Gastrocnemius medialis (tissue), 4 donors: Measurements from ENCODE around the gene TRMT112. TPM values are rescaled to one million over a fixed set of nuclear protein-coding genes. Genes with fewer than 3 reads are reported as not detected.

Source experiments
- ATAC-seq, 2 donors: fragments of 150-250 bp; one replicate each; pipeline ENCODE4 v1.9.1; 2016
- DNase-seq, 2 donors: peaks; one replicate each; pipeline ENCODE4 v3.0.0-alpha.2; 2019
- H3K27ac ChIP-seq, 4 donors: fragments of 200-600 bp; sonication (generic); 1 replicate in 1 of 4; 2 replicates in 3 of 4; pipeline ENCODE4 v1.5.1; 2016 to 2018; ENCODE audit warnings: mild to moderate bottlenecking in 2 of 4, moderate library complexity in 1 of 4
- H3K27me3 ChIP-seq, 3 donors: fragments of 200-600 bp; sonication (generic) in 2 of 3; 1 replicate in 1 of 3; 2 replicates in 2 of 3; pipeline versions ENCODE4 v1.5.1 to v1.6.0; 2016 to 2019; ENCODE audit warnings: mild to moderate bottlenecking in 1 of 3, moderate library complexity in 1 of 3
- H3K36me3 ChIP-seq, 2 donors: fragments of 200-600 bp; sonication (generic) in 1 of 2; one replicate each; pipeline ENCODE4 v1.5.1; 2017 to 2018
- H3K4me1 ChIP-seq, 2 donors: fragments of 200-600 bp; sonication (generic) in 1 of 2; one replicate each; pipeline ENCODE4 v1.5.1; 2016 to 2017; ENCODE audit warnings: mild to moderate bottlenecking in 2 of 2
- H3K4me3 ChIP-seq, 4 donors: fragments of 200-600 bp; sonication (generic) in 3 of 4; 1 replicate in 1 of 4; 2 replicates in 3 of 4; pipeline ENCODE4 v1.5.1; 2016 to 2019; ENCODE audit warnings: mild to moderate bottlenecking in 2 of 4
- H3K9me3 ChIP-seq, 3 donors: fragments of 200-600 bp; sonication (generic) in 2 of 3; 1 replicate in 1 of 3; 2 replicates in 2 of 3; pipeline ENCODE4 v1.5.1; 2016 to 2019
- POLR2A ChIP-seq, 2 donors: fragments of 450-650 bp; IDR thresholded peaks; one replicate each; pipeline ENCODE4 v1.6.1; 2017; ENCODE audit warnings: antibody characterized with exemption in 2 of 2, mild to moderate bottlenecking in 2 of 2, moderate library complexity in 2 of 2
- in situ Hi-C, 4 donors: fragments of 200-750 bp; cut with MboI; loops; one replicate each; pipeline versions ENCODE4 v1.15.0 to v1.8.0; 2017; ENCODE audit warnings: low sequenced_read_pairs in 4 of 4
- intact Hi-C: fragments of 100-400 bp; cut with DNase I; formaldehyde crosslinking; loops from one replicate; pipeline ENCODE4 v1.15.1; 2023; ENCODE audit warnings: low total_unique reads
- total RNA-seq, 4 donors: library from RNA; depleted of rRNA; stranded (reverse); fragments of >200 nt; gene quantifications; one replicate each; pipeline versions ENCODE4 v1.1.0 to v1.2.3, GENCODE V29; 2016
- TF ChIP-seq, protein P1 (sequence below), 5 experiments: fragments of 450-650 bp in 3 of 5; fragments of 200-600 bp in 2 of 5; sonication (generic) in 2 of 5; IDR thresholded peaks in 4 of 5; conservative IDR thresholded peaks in 1 of 5; 1 replicate in 4 of 5; 2 replicates in 1 of 5; pipeline ENCODE4 v1.5.1; 2016 to 2019; ENCODE audit warnings: antibody characterized with exemption in 5 of 5, mild to moderate bottlenecking in 3 of 5, moderate library complexity in 3 of 5

The TRMT112 gene
- total RNA-seq, 4 donors from 2014 or later, result 133 to 226 (median 194) TPM

DNA sequence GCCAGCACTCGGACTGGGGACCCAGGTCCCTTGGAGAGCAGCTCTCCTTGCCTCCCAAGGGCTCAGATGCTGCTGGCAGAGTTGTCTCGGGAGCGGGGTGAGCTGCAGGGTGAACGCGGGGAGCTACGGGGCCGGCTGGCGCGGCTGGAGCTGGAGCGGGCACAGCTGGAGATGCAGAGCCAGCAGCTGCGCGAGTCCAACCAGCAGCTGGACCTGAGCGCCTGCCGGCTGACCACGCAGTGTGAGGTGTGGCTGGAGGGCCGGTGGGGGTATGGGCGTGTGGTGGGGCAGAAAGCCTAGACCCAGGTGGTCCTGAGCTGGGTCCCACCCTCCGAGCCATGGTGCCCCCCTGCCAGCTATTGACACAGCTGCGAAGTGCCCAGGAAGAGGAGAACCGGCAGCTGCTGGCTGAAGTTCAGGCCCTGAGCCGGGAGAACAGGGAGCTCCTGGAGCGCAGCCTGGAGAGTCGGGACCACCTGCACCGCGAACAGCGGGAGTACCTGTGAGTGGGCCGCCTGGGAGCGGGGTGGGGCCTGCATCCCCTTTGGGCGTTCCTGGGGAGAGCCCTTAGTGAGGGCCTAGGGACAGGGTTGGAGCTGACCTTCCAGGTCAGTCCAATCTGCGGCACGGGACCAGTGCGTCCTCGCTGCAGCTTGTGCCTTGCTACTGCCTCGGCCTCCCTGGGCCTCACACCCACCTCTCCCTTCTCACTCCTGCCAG, 35.8 kb upstream of the TRMT112 start:
- intact Hi-C loops (no loop called here), in situ Hi-C loops (no loop called here)
- no peak for TF ChIP-seq POLR2A (IDR thresholded peaks at IDR 0.05)
- TF ChIP-seq, protein P1, sequence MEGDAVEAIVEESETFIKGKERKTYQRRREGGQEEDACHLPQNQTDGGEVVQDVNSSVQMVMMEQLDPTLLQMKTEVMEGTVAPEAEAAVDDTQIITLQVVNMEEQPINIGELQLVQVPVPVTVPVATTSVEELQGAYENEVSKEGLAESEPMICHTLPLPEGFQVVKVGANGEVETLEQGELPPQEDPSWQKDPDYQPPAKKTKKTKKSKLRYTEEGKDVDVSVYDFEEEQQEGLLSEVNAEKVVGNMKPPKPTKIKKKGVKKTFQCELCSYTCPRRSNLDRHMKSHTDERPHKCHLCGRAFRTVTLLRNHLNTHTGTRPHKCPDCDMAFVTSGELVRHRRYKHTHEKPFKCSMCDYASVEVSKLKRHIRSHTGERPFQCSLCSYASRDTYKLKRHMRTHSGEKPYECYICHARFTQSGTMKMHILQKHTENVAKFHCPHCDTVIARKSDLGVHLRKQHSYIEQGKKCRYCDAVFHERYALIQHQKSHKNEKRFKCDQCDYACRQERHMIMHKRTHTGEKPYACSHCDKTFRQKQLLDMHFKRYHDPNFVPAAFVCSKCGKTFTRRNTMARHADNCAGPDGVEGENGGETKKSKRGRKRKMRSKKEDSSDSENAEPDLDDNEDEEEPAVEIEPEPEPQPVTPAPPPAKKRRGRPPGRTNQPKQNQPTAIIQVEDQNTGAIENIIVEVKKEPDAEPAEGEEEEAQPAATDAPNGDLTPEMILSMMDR (IDR thresholded peaks at IDR 0.05 in 4 of 5, conservative IDR thresholded peaks at IDR 0.05 in 1 of 5), result no peak

DNA sequence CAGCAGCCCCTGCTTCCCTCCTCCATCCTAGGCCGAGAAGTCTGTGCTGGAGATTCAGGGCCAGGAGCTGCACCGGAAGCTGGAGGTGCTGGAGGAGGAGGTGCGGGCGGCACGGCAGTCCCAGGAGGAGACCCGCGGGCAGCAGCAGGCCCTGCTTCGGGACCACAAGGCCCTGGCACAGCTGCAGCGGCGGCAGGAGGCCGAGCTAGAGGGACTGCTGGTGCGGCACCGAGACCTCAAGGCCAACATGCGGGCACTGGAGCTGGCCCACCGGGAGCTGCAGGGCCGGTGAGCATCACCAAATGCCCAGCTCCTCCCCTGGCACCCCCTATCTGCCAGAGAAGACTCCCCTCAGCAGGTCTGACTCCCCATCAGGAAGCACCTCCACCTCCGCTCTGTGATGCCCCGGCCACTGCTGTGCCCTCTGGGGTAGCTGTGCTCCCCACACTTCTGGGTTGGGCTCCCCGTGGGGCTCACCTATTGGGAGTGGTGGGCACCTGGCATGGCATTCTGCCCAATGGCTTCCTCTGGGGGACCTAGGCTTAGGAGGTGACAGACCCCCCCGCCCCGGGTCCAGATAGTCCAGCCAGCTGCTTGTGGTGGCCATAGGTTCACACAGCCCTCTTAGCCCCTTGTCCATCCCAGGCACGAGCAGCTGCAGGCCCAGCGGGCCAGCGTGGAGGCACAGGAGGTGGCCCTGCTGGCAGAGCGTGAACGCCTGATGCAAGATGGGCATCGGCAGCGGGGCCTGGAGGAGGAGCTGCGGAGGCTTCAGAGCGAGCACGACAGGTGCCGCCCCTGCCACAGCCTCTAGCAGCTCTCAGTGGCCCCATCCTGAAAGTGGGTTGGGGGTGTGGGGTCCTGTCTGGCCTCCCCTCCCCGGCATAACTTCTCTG, 35.0 kb upstream of the TRMT112 start:
- TF ChIP-seq, protein P1 (IDR thresholded peaks at IDR 0.05 in 4 of 5, conservative IDR thresholded peaks at IDR 0.05 in 1 of 5), result no peak
- no peak for TF ChIP-seq POLR2A (IDR thresholded peaks at IDR 0.05)
- intact Hi-C loops (no loop called here), in situ Hi-C loops (no loop called here)
- Histone ChIP-seq H3K36me3 (no peaks in the 10 kb centered on the region), H3K27me3 (peaks cover 0 to 7% (median 5%) of the 10 kb centered on the region in 3 donors), H3K27ac (no peak overlapping the region), H3K4me1 (peaks cover 0 to 7% of the 10 kb centered on the region in 2 donors), H3K9me3 (no peaks in the 10 kb centered on the region), H3K4me3 (no peak overlapping the region)
- DNase-seq, result no peak
- no peak for ATAC-seq

More for the DNA sequence above, 35.8 kb upstream of the TRMT112 start:
- no peaks in the 10 kb centered on the region for H3K9me3 ChIP-seq
- no peak overlapping the region for H3K4me3 ChIP-seq
- DNase-seq (no peak), ATAC-seq (no peak)
- no peak overlapping the region for H3K27ac ChIP-seq
- peaks cover 0 to 7% (median 5%) of the 10 kb centered on the region in 3 donors for H3K27me3 ChIP-seq
- peaks cover 0 to 10% of the 10 kb centered on the region in 2 donors for H3K4me1 ChIP-seq
- no peaks in the 10 kb centered on the region for H3K36me3 ChIP-seq

DNA sequence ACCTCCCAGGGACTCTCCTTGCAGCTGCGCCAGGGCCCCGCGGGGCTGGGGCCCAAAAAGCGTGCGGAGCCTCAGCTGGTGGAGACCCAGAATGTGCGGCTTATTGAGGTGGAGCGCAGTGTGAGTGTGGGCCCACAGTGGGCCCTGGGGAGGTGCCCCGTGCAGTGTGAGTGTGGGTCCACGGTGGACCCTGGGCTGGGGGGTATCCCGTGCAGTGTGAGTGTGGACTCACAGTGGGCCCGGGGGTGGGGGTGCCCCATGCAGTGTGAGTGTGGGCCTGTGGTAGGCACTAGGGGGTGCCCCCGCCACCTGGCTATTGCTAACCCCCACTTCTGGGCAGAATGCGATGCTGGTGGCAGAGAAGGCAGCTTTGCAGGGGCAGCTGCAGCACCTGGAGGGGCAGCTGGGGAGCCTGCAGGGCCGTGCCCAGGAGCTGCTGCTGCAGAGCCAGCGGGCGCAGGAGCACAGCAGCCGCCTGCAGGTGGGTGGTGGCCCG, 33.8 kb upstream of the TRMT112 start:
- peaks cover 0 to 7% (median 5%) of the 10 kb centered on the region in 3 donors for H3K27me3 ChIP-seq
- in situ Hi-C loops (no loop called here), intact Hi-C loops (no loop called here)
- no peak for ATAC-seq
- DNase-seq, result no peak
- TF ChIP-seq, protein P1 (IDR thresholded peaks at IDR 0.05 in 4 of 5, conservative IDR thresholded peaks at IDR 0.05 in 1 of 5), result no peak
- no peak for TF ChIP-seq POLR2A (IDR thresholded peaks at IDR 0.05)
- H3K4me1 ChIP-seq, result peaks cover 0 to 7% of the 10 kb centered on the region in 2 donors
- H3K4me3 ChIP-seq, result no peak overlapping the region
- no peaks in the 10 kb centered on the region for H3K9me3 ChIP-seq
- no peaks in the 10 kb centered on the region for H3K36me3 ChIP-seq
- H3K27ac ChIP-seq, result no peak overlapping the region

DNA sequence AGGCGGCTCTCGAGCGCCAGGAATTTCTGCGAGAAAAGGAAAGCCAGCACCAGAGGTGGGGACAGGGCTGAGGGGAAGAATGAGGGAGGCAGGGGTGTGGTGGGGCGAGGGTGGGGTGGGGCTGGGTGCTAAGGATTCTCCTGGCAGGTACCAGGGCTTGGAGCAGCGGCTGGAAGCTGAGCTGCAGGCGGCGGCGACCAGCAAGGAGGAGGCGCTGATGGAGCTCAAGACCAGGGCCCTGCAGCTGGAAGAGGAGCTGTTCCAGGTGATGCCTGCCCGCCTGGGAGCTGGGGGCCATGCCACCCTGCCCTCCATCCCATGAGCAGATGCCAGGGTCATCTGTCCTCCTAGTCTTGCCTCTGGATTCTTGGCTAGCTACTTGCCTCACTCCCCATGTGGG, 32.0 kb upstream of the TRMT112 start:
- H3K27me3 ChIP-seq, result peaks cover 0 to 7% (median 5%) of the 10 kb centered on the region in 3 donors
- H3K4me3 ChIP-seq, result no peak overlapping the region
- in situ Hi-C loops, result no loop called here
- no peak overlapping the region for H3K27ac ChIP-seq
- ATAC-seq (no peak), DNase-seq (no peak)
- no peaks in the 10 kb centered on the region for H3K4me1 ChIP-seq
- H3K36me3 ChIP-seq, result no peaks in the 10 kb centered on the region
- intact Hi-C loops, result no loop called here
- TF ChIP-seq, protein P1 (IDR thresholded peaks at IDR 0.05 in 4 of 5, conservative IDR thresholded peaks at IDR 0.05 in 1 of 5), result no peak
- TF ChIP-seq POLR2A (IDR thresholded peaks at IDR 0.05), result no peak
- H3K9me3 ChIP-seq, result no peaks in the 10 kb centered on the region
